Stimulated activated CD4-positive, alpha-beta T cell treated with anti-CD3 and anti-CD28 coated beads, Interleukin-15, amount 100 ng/mL, for 1 hour (primary cell): ENCODE data around the gene RB1.
"Not testable (repeated sequence)": the region's sequence is repeated elsewhere in the genome, so short reads cannot be mapped to it uniquely, and the experiment has no call there.

ENCODE experiments used
- DNase-seq, 2 donors: peaks; one replicate each; pipeline ENCODE4 v3.0.0-alpha.2; 2020; ENCODE audit warnings: low read depth in 1 of 2, low spot score in 1 of 2

Gene RB1

GRCh38 chr13:48404952-48405351 is 101.4 kb downstream of the RB1 start:
- no peak for DNase-seq

DNA sequence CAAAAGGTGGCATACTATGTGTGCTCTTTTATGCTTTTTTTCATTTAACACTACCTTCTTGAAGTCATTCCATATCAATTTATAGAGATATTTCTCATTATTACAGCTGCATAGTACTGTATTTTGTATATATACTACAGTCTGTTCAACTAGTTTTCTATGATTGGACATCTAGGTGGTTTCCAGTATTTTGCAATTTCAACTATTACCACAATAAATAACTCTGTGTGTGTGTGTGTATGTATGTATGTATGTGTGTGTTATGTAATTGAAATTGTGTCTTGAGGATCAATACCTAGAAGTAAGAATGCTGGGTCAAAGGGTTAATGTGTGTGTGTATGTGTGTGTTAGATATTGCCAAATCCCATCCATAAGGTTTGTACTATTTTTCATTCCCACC is 102.3 kb downstream of the RB1 start:
- no peak for DNase-seq

GRCh38 chr13:48410199-48410598 is 106.6 kb downstream of the RB1 start:
- no peak for DNase-seq

GRCh38 chr13:48411147-48411794 is 107.7 kb downstream of the RB1 start:
- DNase-seq, result no peak

DNA sequence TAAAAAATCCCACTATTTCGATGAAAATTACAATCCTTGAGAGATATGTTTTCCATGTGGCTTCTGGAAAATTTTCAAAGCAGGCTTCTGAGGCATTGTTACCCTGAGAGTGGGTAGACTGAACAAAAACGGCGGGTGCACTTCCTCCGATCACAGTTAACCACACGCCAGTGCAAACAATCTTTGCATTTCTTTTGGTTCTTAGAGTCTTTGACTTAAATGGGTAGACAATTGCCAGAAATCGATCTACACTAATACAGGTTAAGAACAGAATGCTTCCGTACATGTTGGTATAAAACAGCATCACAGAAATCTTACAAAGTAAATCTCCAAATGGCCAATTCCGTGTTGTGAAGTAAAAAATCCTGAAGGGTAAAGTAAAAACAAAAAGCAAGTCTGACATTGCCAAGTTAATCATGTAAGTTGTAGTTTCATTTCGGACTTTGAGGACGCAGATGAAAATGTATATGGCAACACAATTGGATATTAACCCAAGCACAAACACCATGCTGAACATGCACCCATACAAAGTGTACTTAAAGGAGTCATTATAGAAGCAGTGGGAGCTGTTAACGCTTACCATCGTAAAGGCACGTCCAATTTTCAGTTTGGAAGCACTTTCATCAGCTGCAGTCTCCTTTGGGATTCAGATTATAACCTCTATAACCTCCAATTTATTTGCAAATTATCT is 108.4 kb downstream of the RB1 start:
- DNase-seq, result no peak

DNA sequence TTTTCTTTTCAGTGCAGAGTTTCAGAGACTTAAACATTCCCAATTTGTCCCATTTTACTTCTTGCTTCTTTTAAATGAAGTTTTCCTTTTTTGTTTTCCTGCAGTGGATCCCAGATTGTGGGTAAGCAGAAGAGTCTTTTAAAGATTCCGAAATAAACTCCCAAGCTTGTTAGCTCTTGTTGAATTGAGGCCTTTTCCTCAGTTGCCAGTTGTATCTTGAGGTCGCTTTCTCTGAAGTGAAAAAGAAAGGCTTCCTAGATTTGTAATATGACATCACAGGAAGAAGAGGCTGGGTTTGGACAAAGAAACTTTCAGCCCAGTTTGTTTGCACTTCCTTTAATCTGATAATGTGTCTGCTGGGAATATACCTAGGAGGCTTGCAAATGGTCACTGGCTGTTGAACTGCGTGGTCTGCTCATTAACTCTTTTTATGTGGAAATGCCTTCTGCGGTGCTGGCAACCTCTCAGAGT is 109.4 kb downstream of the RB1 start, which contains the start of gene LPAR6:
TSS of gene LPAR6 (minus strand) at position 233 of the 471 bp plus-strand sequence. CDS start 690 bp downstream, outside the sequence.
- no peak for DNase-seq

GRCh38 chr13:48414501-48414900 is 111.0 kb downstream of the RB1 start:
- no peak for DNase-seq

GRCh38 chr13:48415516-48415915 is 112.0 kb downstream of the RB1 start:
- no peak for DNase-seq

GRCh38 chr13:48422003-48422402 is 118.5 kb downstream of the RB1 start:
- not testable (repeated sequence) for DNase-seq

GRCh38 chr13:48424212-48424611 is 120.7 kb downstream of the RB1 start:
- DNase-seq, result no peak

DNA sequence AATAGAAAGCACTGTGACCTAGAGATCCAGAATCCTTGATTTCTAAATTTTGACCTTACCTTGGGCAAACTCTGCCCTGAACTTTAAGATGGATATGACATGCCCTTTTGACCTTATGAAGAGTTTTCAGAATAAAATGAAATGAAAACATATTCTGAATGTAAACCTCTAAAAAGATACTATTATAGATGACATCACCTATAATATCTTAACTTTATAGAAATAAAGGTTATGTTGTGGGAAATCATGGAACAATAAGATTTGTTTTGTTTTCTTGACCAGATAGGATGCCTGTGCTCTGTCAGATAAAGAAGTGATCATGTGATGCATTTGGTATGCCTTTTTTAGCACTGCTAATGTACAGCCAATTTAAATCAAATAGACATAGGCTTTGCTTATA is 122.5 kb downstream of the RB1 start:
- DNase-seq, result no peak

DNA sequence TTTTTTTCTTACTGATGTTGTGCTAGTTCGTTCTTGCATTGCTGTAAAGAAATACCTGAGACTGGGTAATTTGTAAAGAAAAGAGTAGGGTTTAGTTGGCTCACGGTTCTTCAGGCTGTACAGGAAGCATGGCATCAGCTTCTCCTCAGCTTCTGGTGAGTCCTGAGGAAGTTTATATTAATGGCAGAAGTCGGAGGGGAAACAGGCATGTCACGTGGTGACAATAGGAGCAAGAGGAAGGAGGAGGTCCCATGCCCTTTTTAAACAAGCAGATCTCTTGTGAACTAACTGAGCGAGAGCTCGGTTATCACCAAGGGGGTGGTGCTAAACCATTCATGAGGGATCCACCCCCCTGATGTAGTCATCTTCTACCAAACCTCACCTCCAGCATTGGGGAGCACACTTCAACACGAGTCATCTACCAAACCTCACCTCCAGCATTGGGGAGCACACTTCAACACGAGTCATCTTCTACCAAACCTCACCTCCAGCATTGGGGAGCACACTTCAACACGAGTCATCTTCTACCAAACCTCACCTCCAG is 123.3 kb downstream of the RB1 start:
- DNase-seq, result not testable (repeated sequence)

GRCh38 chr13:48429036-48429435 is 125.5 kb downstream of the RB1 start:
- no peak for DNase-seq

GRCh38 chr13:48429886-48430285 is 126.3 kb downstream of the RB1 start:
- DNase-seq, result no peak

DNA sequence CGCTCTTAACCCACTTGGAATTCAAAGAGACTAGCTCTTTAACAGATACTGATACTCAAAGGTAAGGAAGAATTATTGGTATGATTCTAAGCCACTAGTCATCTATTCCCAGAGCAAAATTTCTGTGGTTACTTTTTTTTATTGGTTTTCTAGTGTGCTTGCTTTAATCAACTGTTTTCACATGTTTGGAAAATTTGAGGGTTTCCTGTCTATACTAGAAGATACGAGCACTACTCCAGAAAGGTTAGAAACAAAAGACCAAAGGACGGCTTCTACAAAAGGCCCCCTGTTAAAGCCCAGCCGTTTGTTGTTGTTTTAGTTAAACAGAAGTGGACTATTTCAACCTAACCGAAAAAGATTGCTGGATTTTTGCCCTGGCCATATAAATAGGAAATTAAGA is 127.9 kb downstream of the RB1 start:
- DNase-seq, result no peak

GRCh38 chr13:48431987-48432615 is 128.6 kb downstream of the RB1 start:
- DNase-seq, result no peak

GRCh38 chr13:48434200-48434599 is 130.6 kb downstream of the RB1 start:
- DNase-seq, result no peak

DNA sequence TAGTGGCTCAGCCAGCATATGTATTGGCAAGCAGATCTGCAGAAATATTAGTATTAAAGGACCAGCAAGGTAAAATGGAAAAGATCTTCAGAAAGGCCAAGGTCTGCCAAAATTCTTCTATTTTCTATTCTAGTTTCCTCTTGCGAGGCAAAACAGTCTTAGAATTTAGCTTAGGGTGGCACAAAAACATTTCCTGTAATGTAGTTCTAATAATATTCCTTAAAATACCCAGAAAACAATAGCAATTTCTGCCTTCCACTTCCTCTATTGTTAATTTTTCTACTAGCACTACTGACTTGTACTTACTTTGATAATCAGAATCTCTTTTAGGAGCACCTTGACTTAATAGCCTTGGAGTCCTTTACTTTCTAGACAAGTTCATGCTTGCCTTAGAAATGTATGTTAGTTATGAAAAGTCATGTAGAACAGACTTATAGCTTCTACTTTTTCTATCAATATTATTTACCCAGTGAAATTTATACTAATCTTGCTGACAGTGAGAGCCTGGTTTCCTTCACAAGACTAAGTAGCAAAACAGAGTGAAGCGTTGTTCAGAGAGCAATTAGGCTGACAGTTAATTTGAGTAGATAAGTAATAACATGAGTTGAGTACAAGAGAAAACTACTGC is 133.2 kb downstream of the RB1 start:
- no peak for DNase-seq

- DNase-seq, result no peak
Observed at GRCh38 chr13:48437371-48437770, 133.8 kb downstream of the RB1 start.

GRCh38 chr13:48443442-48444208 is 140.1 kb downstream of the RB1 start:
- DNase-seq, result no peak

DNA sequence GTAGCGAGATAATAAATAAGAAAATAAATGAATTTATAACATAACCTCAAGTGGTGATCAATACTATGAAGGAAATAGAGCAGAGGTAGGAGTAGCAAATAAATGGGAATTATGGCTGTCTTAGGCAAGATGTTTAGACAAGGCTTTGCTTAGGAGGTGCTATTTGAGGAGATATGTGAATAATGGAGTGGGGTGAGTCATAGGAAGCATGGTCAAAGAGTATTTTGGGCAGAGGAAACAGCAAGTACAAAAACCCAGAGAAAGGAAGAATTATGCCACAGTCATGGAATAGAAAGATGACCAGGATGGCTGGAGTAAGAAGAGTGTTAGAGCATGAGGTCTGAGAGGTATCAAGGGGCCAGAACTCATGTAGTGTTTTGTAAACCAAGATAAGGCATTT is 142.9 kb downstream of the RB1 start:
- no peak for DNase-seq
